LHCN-M2 (cell line): Measurements from ENCODE around the gene KRT6B. TPM values are rescaled to one million over a fixed set of nuclear protein-coding genes. Genes with fewer than 3 reads are reported as not detected.
"Not testable (repeated sequence)": the region's sequence is repeated elsewhere in the genome, so short reads cannot be mapped to it uniquely, and the experiment has no call there.

Experiments used
- DNase-seq: peaks from one replicate; pipeline ENCODE4 v3.0.0-alpha.2; 2012; ENCODE audit warnings: low read depth
- total RNA-seq: library from RNA; depleted of rRNA; stranded (reverse); fragments of >200 nt; gene quantifications from 2 replicates; pipeline ENCODE4 v1.2.3, GENCODE V29; 2014

The KRT6B gene
- total RNA-seq, 1 experiment from 2014 or later: not detected

DNA sequence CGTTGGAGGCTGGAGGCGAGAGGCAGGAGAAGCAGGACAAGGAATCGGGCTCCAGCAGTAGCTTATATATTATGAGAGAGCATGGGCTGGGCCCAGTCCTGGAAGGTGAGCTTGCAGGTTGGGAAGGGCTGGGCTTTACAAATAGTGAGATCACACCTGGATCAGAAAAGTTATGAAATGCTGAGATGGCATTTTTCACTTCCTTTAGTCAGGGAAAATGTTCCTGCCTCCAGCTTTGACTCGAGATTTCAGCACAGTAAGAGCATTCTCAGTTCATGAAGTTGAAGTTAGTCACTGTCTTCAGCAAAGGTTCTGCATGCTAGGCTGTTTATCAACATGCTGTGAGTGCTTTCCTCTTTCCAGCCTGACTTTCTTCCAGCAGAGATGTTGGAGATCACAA is 21.8 kb upstream of the KRT6B start, which contains the start of gene KRT6C:
KRT6C (minus strand) TSS at position 38 of the 400 bp plus-strand sequence. CDS start 68 bp downstream, outside the sequence.
- DNase-seq: no peak

- DNase-seq: no peak
These were observed 17.9 kb upstream of the KRT6B start for GRCh38 chr12:52469853-52470252.

DNA sequence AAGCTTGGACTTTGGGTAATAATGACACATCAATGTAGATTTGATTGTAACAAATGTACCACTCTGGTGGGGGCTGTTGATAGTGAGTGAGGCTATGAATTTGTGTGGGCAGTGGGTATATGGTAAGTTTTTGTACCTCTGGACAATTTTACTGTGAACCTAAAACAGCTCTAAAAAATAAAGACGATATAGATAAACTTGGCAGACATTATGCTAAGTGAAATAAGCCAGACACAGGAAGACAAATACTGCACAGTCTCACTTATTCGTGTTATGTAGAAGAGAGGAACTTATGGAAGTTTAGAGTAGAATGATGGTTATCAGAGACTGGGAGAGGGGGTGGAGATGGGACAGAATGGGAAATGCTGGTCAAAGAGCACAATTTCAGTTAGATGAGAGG is 13.0 kb upstream of the KRT6B start:
- no peak for DNase-seq

DNA sequence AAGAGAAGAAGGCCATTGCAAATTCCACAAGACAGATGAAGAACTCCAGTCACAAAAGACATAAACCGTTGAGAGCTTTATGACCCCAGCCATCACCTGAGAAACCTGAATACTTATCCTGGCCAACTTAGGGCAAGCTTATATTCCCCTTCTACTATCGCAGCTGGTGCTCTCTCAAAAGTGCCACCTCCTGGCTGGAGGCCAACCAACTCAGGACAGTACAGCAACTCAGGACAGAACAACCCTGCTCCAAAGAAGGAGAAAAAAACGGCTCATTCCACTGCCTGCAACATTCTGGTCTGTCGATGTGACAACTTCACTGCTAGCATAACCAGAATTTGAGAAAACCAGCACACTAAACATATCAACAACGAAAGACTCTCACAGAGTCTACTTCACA is 9.7 kb upstream of the KRT6B start:
- DNase-seq: no peak

DNA sequence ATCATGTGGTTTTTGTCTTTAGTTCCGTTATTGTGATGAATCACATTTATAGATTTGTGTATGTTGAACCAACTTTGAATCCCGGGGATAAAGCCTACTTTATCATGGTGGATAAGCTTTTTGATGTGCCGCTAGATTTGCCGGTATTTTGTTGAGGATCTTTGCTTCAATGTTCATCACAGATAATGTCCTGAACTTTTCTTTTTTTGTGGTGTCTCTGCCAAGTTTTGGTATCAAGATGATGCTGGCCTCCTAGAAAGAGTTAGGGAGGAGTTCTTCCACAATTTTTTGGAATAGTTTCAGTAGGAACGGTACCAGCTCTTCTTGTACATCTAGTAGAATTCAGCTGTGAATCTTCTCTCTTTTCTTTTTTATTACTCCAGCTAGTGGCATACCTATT is 6.9 kb upstream of the KRT6B start:
- DNase-seq: no peak

GRCh38 chr12:52455821-52456220 is 3.9 kb upstream of the KRT6B start:
- no peak for DNase-seq

DNA sequence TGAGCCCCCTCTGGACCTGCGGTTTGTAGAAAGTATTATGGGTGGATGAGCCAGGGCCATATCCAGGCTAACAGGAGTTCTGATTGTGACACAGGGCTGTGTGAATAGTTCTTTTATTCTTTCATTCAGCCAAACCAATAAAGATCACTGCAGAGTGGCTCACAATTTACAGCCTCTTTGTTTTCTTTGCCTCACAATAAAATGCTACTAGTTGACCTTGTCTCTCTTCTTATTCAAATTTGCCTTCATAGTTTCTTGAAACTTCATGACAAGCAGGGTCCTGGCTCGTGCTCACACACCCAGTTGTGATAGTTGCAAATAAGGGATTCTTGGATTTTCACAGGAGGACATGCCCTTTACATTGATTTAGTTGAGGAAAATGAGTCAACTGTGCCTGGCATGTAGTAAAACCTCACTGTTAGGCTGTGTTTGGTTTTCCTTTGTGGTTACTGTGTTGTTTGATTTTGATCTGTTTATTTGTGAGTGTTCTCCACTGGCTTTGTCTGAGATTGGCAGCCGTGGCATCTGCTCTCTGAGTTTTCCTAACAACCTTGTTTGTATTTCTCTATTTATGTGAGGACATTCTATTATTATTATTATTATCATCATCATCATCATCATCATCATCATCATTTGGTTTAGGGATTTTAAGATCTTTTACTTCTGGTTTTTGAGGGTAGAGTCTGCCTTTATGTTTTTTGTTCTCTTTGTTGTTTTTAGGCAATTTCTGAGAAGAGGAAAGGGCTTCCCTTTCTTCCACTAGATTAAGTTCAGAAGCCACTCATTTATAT is 2.7 kb upstream of the KRT6B start:
- DNase-seq: peak; percentile 31

DNA sequence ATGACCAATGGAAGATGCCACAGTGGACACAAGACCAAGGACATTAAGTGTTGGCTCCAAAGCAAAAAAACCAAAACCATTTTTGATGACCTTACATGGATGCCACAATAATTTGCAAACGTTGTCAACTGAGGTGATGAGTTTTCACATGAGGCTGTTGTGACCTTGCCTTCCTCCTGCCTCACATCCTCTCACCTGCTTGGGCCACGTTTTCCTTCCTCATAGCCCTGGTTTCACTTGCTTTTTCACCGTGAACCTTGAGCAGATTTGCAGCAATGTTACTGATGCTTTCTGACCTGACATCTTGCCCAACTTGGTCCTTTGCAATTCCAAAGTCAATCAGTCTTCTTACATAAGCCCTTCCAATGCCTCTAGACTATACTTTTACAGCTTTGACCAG is 3.7 kb downstream of the KRT6B start:
- no peak for DNase-seq

- DNase-seq: not testable (repeated sequence)
These were observed 4.8 kb downstream of the KRT6B start for GRCh38 chr12:52447196-52447595.

DNA sequence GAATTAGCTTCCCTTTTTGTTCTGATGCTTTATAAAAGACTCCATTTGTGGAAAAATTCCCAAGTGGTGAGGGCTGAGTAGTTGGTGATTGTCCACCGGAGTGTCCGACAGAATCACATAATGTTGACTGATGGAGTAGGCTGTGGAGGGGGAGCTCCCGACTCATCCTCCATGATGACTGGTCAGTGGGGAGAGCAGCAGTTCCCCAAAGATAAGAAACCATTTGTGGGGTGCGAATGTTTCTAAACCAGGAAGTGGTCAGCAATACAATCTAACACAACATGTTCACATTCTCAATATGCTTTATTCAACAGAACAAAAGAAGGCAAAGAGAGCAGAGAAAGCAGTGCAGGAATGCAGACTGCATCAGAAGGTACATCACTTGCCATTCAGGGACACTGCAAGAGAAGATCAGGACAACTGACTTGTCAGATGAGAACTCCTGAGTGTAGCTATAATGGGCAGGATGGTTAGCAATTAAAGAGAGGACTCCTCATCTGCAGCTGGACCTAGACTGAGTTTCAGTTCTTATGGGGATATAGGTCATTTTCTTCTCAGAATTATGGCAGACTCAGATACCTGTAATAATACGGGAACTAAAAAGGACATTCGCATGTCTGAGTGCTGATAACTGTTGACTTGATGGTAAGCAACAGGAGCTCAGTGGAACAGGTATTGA is 5.4 kb downstream of the KRT6B start:
- no peak for DNase-seq

DNA sequence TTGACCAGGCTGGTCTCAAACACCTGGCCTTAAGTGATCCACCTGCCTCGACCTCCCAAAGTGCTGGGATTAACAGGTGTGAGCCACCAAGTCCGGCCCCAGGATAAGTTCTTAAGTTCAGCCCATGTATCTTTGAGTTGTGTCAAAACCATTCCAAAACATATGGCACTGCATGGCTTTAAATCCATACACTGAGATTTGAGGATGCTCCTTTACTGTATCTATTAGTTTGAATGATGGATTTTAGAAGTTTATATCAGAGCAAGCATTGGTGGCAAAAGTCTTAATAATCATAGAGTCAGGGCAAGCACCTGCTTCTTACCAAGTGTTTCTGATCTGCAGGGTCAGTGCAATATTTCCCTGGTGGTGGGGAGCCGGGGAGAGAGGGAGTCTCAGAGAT is 6.1 kb downstream of the KRT6B start:
- no peak for DNase-seq

DNA sequence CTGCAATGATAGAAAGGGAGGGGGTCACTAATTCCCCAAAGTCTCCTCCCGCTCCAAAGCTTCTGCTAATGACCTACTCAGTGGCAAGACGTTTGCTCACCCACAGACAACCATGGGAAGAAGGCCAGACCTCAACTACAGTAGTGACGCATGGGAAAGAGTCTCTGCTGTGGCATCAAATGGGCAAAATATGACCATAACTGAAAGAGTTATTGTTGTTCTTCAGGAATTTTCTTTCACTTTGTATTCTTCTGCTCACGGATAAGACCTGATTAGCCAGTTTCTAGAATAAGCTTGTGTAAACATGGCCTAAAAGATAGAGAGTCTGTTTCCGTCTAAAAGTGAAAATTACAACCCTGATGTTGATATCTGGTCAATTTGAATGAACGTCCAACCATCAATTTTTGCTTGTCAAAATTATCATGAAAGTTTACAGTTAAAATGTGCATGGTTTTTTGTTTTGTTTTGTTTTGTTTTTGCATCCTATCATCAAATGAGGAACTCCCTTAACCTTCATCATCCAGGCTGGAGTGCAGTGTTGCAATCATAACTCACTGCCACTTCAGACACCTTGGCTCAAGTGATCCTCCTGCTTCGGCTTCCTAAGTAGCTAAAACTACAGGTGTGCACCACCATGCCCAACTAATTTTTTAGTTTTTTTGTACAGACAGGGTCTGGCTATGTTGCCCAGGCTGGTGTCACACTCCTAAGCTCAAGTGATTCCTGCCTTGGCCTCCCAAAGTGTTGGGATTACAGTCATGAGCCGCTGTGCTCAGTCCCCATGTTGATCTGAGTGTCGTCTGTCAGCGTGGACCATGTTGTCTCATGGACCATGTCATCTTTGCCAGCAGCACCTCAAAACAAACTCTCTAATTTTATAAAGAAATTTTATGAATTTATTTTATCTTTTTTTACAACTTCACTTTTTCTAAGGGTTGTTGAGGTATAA is 7.0 kb downstream of the KRT6B start:
- DNase-seq: no peak

- no peak for DNase-seq
These were observed 8.0 kb downstream of the KRT6B start for GRCh38 chr12:52443966-52444365.

DNA sequence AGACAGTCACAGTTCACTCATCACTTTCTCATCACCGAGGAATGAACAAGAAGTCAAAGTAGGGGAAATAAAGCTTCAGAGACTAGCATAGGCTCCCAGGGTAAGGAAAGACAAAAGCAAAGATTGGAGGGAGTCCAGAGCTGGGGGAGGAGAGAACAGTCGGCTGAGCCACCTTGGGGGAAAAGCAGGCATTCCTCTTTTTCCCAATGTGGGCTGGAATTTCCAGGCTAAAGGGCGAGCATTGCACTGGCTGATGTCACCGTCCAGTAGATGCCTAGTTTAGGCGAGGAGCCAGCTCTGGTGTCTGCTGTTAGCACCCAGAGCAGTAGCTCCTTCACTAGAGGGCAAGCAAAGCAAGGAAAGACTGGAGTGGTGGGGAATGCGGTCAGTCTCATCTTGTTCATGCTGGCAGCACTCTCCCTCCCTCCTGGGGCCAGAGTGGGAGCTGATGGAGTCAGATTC is 9.3 kb downstream of the KRT6B start:
- DNase-seq: peak; percentile 70

GRCh38 chr12:52441320-52441911 is 10.5 kb downstream of the KRT6B start:
- no peak for DNase-seq

- no peak for DNase-seq
These were observed 11.1 kb downstream of the KRT6B start for GRCh38 chr12:52440821-52441319.

DNA sequence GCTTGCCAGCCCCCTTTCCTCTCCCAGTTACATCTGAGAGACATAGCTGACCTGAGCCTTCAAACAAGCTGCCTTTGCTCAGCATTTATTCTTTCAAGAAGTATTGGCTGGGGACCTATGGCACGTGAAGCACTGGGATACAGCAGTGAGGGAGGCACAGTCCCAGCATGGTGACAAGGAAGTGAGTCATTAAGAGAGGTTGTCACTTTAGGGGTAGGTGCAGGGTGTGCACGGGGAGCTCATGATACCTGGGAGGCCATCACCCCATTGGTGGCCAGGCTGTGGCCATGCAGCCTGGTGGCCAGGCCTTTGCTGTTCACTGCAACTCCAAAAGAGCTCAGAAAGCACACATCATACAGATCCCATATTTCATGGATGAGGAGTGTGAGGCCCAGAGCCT is 12.1 kb downstream of the KRT6B start:
- no peak for DNase-seq

- no peak for DNase-seq
These were observed 12.5 kb downstream of the KRT6B start for GRCh38 chr12:52439420-52439819.

DNA sequence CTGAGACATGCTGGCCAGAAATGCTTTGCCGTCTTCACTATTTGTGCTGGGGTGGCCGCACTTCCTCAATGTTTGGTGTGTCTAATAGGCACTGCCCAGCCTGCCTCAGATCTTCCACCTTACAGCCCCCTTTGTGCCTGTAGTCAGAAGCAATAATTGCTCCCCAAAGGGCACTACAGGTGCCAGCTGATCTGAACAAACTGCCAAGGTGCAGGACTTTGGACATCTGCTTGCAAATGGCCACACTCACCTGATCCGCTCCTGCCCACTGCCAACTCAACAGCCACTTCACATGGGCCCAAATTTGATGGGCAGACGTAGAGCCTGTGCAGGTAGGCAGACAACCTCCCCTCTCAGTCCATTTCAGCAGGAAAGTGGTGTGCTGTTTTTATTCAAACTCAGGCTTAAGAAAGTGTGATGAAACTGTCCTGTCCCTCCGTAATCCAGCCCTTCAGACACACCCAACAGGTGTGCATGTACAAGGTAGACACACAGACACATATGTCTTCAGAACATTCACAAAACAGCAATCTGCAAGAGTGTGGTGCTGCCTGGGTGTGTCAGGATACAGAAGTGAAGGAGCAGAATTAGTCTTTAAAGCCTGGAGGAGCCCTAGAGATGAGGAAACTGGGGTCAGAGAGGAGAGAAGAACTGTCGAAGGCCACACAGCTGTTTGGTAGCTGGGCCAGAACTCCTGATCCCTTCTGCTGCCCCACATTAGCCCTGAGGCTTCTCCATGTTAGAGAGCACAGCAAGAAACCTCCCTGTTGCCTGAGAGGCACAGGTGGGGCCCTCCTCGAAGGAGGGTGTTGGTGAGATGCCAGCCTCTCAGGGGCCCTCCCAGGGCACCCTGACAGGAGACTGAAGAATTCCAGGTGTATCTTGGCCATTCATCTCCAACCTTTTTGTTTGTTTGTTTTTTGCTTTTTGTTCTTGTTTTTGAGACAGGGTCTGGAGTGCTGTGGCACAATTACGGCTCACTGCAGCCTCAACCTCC is 13.3 kb downstream of the KRT6B start:
- no peak for DNase-seq

DNA sequence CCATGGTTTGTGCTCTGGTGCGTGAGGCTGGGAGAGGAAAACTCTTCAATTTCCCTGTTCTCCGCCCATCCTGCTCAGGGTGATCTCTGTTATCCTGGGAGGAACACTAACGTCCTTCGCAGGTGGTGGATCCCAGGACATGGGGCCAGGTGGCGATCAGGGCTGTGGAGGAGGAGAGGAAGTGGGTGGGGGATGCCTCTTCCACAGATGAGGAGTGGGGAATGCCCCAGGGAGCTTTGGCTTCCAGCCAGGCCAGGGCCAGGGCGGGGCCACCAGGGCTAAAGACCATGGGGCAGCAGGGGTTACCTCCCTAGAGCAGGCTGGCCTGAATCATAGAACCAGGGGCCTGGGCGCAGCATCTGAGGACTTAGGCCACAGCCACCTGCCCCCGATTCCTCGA is 14.4 kb downstream of the KRT6B start:
- no peak for DNase-seq
